MM.1S (cell line): Measurements from ENCODE around the gene PRR33.

Source experiments
- CTCF ChIP-seq: fragments of 300-600 bp; sonication (generic); IDR thresholded peaks from 2 replicates; pipeline ENCODE4 v1.5.1; 2016; ENCODE audit warnings: antibody characterized with exemption, low read length, mixed read lengths
- EZH2 ChIP-seq: fragments of 300-600 bp; sonication (generic); optimal IDR thresholded peaks from 2 replicates; pipeline ENCODE3; 2017; ENCODE audit warnings: low read depth, mild to moderate bottlenecking, antibody characterized with exemption, low read length, mixed read lengths
- EZH2phosphoT487 ChIP-seq: fragments of 300-600 bp; sonication (generic); IDR thresholded peaks from 2 replicates; pipeline ENCODE4 v1.6.1; 2018; ENCODE audit warnings: antibody characterized with exemption, low read length

GRCh38 chr11:1896468-1896867 is 4.8 kb upstream of the PRR33 start:
- TF ChIP-seq CTCF, result no peak
- TF ChIP-seq EZH2, result no peak
- no peak for TF ChIP-seq EZH2phosphoT487
